Occipital lobe (tissue), 2 donors: ENCODE data around the gene CFAP43. TPM values are rescaled to one million over a fixed set of nuclear protein-coding genes. Genes with fewer than 3 reads are reported as not detected.

ENCODE experiments used
- DNase-seq: peaks from one replicate; lab custom pipeline; 2025; lab: John Stamatoyannopoulos, UW
- total RNA-seq: library from RNA; depleted of rRNA; stranded (reverse); fragments of >200 nt; gene quantifications from one replicate; pipeline ENCODE4 v1.2.3, GENCODE V29; 2014

The CFAP43 gene
- total RNA-seq, 1 donor from 2014 or later: 16.7 TPM

DNA sequence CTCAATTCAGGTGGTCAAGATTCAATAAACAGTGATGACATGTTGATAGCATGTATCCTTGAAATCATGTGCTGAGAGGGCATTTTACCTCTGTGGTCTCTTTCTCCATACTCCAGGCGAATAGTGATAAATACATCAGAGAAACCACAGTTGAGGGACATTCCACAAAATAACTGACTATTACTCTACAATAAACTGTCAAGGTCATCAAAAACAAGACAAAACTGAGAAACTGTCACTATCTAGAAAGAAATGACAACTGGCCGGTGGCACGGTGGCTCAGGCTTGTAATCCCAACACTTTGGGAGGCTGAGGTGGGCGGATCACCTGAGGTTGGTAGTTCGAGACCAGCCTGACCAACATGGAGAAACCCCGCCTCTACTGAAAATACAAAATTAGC lies 94.0 kb downstream of the CFAP43 start:
- no peak for DNase-seq

- no peak for DNase-seq
Measured at GRCh38 chr10:104130041-104130440, 102.1 kb downstream of the CFAP43 start.

DNA sequence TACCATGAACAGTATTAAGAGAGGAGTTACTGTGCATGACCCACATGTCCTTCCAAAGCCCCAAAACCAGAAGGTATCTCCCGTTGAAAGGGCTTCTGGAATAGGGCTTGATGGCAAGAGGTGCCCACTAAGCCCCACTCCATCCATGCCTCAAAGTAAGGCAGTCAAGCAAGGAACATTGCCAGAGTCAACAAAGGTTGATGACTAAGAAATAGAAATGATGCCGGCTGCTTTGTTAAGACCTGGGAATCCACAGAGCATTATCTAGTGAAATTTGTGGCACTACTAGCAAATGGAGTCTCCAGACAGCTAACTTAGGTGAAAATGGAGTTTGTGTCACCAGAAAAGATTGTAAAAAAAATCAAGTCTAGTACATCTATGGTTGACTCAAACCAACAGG lies 104.0 kb downstream of the CFAP43 start:
- no peak for DNase-seq

DNA sequence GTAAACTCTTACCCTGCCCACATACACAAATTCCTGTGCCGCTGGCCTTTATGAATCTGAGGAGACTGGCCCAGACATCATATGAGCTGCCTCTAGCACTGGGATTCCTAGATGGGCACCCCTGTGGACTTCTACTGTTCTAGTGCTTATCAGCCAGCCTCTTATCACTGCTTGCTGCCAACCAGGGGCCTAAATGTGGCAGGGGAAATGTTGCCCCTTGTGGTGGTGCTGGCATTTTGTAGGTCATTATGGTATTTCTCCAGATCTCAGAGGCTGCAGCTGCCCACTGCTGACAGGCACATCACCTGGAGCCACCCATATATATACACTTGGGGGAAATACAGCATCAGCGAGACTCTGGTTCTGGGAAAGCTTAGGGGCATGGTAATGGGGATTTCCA lies 104.8 kb downstream of the CFAP43 start:
- DNase-seq: no peak

GRCh38 chr10:104123397-104123796 lies 108.8 kb downstream of the CFAP43 start:
- no peak for DNase-seq

DNA sequence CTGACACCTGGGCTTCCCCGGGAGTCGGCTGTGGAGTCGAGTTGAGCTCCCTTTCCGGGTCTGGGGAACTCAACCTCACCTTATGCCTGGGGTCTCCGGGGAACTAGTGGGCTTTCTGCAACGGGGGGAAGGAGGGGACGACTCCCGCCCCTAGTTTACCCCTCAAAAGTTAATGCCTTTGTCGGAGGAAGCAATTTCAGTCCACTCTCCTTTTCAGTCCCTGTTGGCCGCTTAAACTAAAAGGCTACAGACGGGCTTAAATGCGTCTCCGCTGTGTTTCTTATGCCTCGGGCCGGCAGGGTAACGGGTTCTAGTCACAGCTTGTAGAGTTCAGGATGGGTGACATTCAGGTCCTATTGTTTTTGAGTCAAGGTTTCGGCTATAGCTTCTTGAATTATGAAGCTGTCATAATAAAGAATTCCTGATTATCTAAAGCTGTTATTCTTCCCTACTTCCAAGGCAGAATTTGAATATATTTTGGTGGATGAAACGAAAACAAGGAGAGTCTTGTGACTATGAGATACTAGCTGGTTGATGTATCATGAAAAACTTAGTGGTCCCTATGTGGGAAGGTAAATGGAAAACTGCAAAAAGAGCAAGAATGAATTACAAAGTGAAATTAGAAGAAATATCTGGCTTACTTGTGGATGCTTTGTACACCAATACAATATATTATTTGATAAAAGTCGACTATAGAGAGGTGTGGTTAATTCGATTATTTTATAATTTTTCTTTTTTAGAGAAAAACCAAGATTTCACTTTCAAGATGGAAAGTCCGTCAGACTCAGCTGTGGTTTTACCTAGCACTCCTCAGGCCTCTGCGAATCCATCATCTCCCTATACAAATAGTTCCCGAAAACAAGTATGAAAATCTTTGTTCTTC lies 109.7 kb downstream of the CFAP43 start:
- no peak for DNase-seq

- peak; percentile 97 for DNase-seq
Measured at GRCh38 chr10:104121485-104122224, 110.5 kb downstream of the CFAP43 start, which contains the start of gene SFR1. Gene SFR1 (plus strand): TSS chr10:104122171. CDS start chr10:104122184, 13 bp downstream.

- peak; percentile 50 for DNase-seq
Measured at GRCh38 chr10:104120903-104121484, 111.2 kb downstream of the CFAP43 start.

DNA sequence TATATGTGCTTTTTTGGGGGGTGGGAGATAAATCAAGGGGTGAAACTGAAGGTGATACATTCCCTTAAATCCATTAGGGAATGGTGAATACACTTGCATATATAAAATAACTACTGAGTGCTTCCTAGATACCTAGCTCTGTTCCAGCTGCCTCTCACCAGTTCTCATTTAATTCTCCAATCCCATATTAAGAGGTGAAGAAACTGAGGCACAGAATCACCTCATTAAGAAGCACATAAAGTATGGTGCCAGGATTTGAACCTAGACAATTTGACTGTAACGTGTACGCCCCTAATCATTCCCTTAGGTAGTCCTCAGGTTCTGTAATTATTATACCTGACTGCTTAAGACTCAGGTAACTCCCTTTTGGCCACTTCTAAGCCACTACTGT lies 111.7 kb downstream of the CFAP43 start:
- no peak for DNase-seq

DNA sequence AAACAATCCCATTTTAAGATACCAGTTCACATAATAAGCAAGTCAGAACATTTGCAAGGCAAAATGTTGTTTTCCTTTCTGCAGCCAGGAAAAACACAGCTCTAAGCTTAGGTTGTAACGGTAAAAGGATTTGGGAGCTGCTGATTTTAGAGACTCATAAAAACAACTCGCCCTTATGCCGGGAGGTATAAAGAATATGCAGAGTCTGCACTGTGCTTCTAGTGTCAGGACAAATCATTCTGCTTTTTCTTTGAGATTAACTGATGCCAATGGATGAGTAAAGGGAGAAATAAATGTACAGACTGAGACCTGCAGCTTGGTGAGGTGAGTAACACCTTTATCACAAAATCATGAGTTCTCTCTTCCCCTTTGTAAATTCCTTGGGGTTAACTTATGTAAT lies 112.2 kb downstream of the CFAP43 start:
- no peak for DNase-seq

GRCh38 chr10:104117839-104118323 lies 114.3 kb downstream of the CFAP43 start:
- DNase-seq: no peak

- no peak for DNase-seq
Measured at GRCh38 chr10:104113376-104113956, 118.7 kb downstream of the CFAP43 start.

GRCh38 chr10:104109908-104110662 lies 122.1 kb downstream of the CFAP43 start:
- no peak for DNase-seq

DNA sequence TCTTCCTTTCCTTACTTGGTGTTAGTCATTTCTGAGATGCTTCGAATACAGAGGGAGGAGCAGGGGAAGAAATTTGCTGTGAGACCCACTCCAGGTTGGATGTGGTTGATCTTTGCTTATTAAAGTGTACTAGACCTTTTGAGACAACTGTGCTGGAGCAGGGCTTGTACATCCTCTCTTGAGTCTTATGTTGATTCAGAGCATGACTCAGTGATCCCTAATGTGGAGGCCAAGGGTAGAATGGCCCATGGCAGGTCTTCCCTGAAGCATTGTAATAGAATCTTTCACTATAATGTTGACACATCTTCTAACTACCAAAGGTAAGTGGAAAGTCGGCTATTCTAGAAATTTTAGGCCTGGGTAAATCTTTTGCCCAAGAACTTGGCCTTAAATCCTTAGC lies 127.2 kb downstream of the CFAP43 start:
- DNase-seq: no peak

DNA sequence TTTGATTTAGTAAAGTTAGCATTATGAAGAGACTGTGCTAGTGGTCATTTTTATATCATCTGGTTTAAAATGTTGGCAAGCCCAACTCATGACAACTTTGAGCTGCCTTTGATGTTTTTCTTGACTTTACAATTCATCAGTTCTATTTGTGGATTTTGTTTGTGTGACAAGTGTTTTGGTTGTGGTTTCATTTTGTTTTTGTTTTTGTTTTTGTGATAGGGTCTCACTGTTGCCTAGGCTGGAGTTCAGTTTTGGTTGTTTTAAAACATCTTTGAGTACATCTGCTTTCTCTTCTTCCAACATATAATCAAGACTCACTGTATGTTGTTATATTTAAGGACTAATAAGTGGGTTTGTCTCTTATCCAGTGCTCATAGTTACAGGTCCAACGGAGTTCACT lies 127.7 kb downstream of the CFAP43 start:
- no peak for DNase-seq

DNA sequence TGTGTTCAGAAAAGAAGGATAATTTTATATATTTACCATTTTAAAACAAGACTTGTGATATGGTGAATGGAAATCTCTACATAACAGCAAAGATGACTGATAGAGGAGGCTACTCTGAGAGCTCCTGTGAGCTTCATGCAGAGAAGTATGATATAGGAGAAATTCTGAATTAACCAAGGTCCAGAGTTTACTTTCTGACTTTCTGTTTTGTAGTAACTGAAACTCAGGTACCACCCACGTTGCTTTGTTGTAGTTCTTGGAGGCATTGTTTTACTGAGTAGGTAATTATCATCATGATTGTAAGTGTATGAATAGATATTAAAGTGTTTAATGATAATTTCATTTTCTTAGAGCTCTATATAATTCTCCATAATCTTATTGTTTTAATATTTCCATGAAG lies 128.2 kb downstream of the CFAP43 start:
- DNase-seq: no peak

DNA sequence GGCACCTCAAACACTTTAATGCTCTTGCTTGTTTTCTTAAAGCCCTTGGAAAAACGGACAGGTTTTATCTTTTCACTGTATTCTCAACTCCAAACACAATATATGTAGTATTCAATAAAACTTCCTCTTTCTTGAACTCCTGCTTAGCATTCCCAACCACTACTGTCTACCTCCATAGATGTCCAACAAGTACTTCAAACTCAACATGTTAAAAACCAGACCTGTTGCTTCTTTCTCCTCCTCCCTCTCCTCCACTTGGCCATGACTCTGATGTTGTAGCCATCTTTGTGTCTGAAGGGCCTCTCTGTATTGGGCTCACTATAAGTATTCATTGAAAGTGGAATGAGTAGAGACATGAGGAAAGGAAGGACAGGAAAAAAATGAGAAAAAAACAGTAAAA lies 130.3 kb downstream of the CFAP43 start:
- DNase-seq: no peak

DNA sequence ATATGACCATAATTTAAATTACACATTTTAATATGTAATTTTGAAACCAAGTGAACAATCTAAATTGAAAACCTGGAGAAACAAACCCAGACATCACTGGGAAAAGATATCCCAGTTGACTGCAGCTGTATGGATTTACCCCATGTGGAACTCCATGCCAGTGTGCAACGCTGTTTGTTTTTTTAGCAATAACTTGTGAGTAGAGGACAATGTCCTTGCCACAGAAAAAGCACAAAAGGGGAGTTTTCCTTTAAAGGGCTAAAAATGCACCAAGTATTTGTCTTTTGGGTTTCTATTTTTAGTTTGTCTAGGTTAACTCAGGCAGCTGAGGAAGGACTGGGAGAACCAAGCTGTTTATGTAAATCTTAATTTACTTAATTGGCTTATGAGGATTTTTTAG lies 131.4 kb downstream of the CFAP43 start:
- no peak for DNase-seq

DNA sequence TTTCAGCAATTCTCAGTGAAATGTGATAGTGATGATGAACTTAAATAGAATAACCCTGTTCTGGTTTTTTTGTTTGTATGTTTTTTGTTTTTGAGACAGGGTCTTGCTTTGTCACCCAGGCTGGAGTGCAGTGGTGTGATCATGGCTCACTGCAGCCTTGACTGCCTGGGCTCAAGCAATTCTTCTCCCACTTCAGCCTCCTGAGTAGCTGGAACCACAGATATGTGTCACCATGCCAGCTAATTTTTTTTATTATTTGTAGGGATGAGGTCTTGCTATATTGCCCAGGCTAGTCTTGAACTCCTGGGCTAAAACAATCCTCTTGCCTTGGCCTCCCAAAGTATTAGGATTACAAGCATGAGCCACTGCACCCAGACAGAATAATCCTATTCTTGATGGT lies 132.2 kb downstream of the CFAP43 start:
- no peak for DNase-seq

DNA sequence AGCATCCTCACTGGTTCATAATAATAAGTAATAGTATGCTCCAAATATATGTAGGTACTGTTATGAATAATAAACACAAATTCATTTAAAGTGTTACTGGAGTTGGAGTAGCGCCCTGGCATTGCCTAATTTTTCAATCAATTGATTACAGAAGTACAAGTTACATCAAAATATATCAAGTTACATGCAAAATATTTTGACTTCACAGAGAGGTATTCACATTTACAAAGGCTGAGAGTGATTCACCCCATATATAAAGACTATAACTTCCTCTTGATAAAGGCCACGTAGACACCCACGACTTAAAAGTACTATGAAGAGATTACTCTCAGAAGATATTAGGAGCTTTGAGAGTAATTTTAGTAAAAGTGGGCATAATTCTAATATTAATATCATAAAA lies 132.9 kb downstream of the CFAP43 start:
- DNase-seq: no peak

GRCh38 chr10:104098358-104098925 lies 133.7 kb downstream of the CFAP43 start:
- no peak for DNase-seq
